K562 (cell line): Measurements from ENCODE around the gene CACNB2. TPM values are rescaled to one million over a fixed set of nuclear protein-coding genes. Genes with fewer than 3 reads are reported as not detected.

Experiments used
- ATAC-seq: fragments of 200-7000 bp; cut with Tn5 transposase; 3 replicates; pipeline ENCODE4 v1.9.1; 2020; ENCODE audit warnings: moderate library complexity
- BruUV-seq: library from RNA; stranded (reverse); fragments of 400-500 nt; replicated peaks from 2 replicates; lab custom pipeline; 2021; lab: Mats Ljungman, UMichigan
- CTCF ChIA-PET: fragments of 300-600 bp; formaldehyde crosslinking; extraction: SDS; loops from one replicate; lab custom pipeline; 2021; ENCODE audit warnings: low intra/inter-chr PET ratio; lab: Yijun Ruan, JAX
- POLR2A ChIA-PET: fragments of 300-600, 350-650 bp; sonication (Branson Sonifier 250); formaldehyde crosslinking; extraction: SDS; loops from one replicate; lab custom pipeline; 2021; ENCODE audit warnings: antibody characterized with exemption, inconsistent platforms; lab: Yijun Ruan, JAX
- DNase-seq, 4 experiments: peaks; one replicate each; pipeline versions ENCODE4 v3.0.0 to v3.0.0-alpha.2; 2011 to 2018; ENCODE audit warnings: low spot score in 3 of 4, mixed read lengths in 3 of 4; ENCODE audit errors: extremely low read depth in 1 of 4
- FAIRE-seq: peaks from 2 replicates; lab custom pipeline; 2011; peaks lifted over from hg19 to GRCh38; lab: Jason Lieb, UNC
- H2AFZ ChIP-seq: 2 replicates; pipeline ENCODE4 v1.6.0; 2011; ENCODE audit warnings: low read depth, low read length, control low read depth, inconsistent platforms
- H3K27ac ChIP-seq: fragments of 200-600 bp; 3 replicates; pipeline ENCODE4 v1.8.0; 2011; ENCODE audit warnings: low read depth, mild to moderate bottlenecking, control low read depth, inconsistent platforms, low read length, moderate library complexity, mixed read lengths; ENCODE audit errors: extremely low read depth
- H3K27me3 ChIP-seq, 2 experiments: fragments of 300-600 bp in 1 of 2; 2 replicates in 1 of 2; 3 replicates in 1 of 2; pipeline versions ENCODE4 v1.6.0 to v1.8.0; 2011; ENCODE audit warnings: inconsistent platforms in 2 of 2, low read length in 2 of 2, mild to moderate bottlenecking in 1 of 2, mixed read lengths in 1 of 2, moderate library complexity in 1 of 2; ENCODE audit not compliant: control insufficient read depth in 2 of 2, insufficient read depth in 2 of 2
- H3K36me3 ChIP-seq: fragments of 300-600 bp; 3 replicates; pipeline ENCODE4 v1.8.0; 2011; ENCODE audit warnings: mild to moderate bottlenecking, low read length, inconsistent platforms; ENCODE audit not compliant: control insufficient read depth, insufficient read depth
- H3K4me1 ChIP-seq, 2 experiments: fragments of 200-600 bp in 1 of 2; replicated peaks in 1 of 2; 2 replicates in 1 of 2; 3 replicates in 1 of 2; pipeline versions ENCODE4 v1.5.1 to v1.8.0; 2011; ENCODE audit warnings: inconsistent platforms in 2 of 2, low read length in 2 of 2, mild to moderate bottlenecking in 1 of 2, mixed read lengths in 1 of 2, moderate library complexity in 1 of 2; ENCODE audit not compliant: control insufficient read depth in 2 of 2, insufficient read depth in 2 of 2
- H3K4me2 ChIP-seq: 2 replicates; pipeline ENCODE4 v1.6.1; 2011; ENCODE audit warnings: low read length, control low read depth, inconsistent platforms, mixed read lengths; ENCODE audit not compliant: insufficient read depth
- H3K4me3 ChIP-seq: fragments of 200-600 bp; sonication (generic), shearing (Covaris generic); 2 replicates; pipeline ENCODE4 v1.5.1; 2016; ENCODE audit warnings: control low read depth, inconsistent platforms
- H3K79me2 ChIP-seq: fragments of 200-600 bp; 3 replicates; pipeline ENCODE4 v1.8.0; 2011; ENCODE audit warnings: low read length, inconsistent platforms; ENCODE audit not compliant: control insufficient read depth, insufficient read depth
- H3K9ac ChIP-seq, 2 experiments: 2 replicates each; pipeline versions ENCODE4 v1.6.0 to v1.6.1; 2011; ENCODE audit warnings: low read depth in 2 of 2, low read length in 2 of 2, control low read depth in 1 of 2, inconsistent platforms in 1 of 2, mild to moderate bottlenecking in 1 of 2, mixed read lengths in 1 of 2; ENCODE audit not compliant: insufficient read depth in 1 of 2
- H3K9me1 ChIP-seq: one replicate; pipeline ENCODE4 v1.6.0; 2011; ENCODE audit warnings: inconsistent platforms, mild to moderate bottlenecking, low read length, moderate library complexity; ENCODE audit not compliant: control insufficient read depth, insufficient read depth
- H3K9me3 ChIP-seq: replicated peaks from 2 replicates; pipeline ENCODE4 v1.5.1; 2011; ENCODE audit warnings: low read depth, low read length, inconsistent platforms; ENCODE audit not compliant: control insufficient read depth, insufficient read depth
- H4K20me1 ChIP-seq: replicated peaks from 2 replicates; pipeline ENCODE4 v1.6.1; 2011; ENCODE audit warnings: low read length, inconsistent platforms, mixed read lengths; ENCODE audit not compliant: control insufficient read depth, insufficient read depth
- C11orf30 ChIP-seq: fragments of 450-650 bp; IDR thresholded peaks from 2 replicates; pipeline ENCODE4 v1.6.1; 2016; ENCODE audit warnings: low read depth, mild to moderate bottlenecking
- DNMT1 ChIP-seq: fragments of 450-650 bp; IDR thresholded peaks from 2 replicates; pipeline ENCODE4 v1.6.1; 2016; ENCODE audit warnings: antibody characterized with exemption, mild to moderate bottlenecking
- GMEB1 ChIP-seq: fragments of 250-450 bp; sonication (Bioruptor Pico); IDR thresholded peaks from 2 replicates; pipeline ENCODE4 v1.4.0; 2020; ENCODE audit warnings: mild to moderate bottlenecking
- HDAC2 ChIP-seq: fragments of 450-650 bp; IDR thresholded peaks from 2 replicates; pipeline ENCODE4 v1.6.1; 2016; ENCODE audit warnings: mild to moderate bottlenecking
- MCM7 ChIP-seq, 2 experiments: fragments of 450-650 bp; IDR thresholded peaks; 2 replicates each; pipeline ENCODE4 v1.6.1; 2016 to 2018
- SREBF1 ChIP-seq: fragments of 150-350 bp; IDR thresholded peaks from 2 replicates; pipeline ENCODE4 v1.6.1; 2014; ENCODE audit warnings: antibody characterized with exemption, low read depth, low read length, borderline replicate concordance
- YY1 ChIP-seq, 3 experiments: IDR thresholded peaks; 2 replicates each; pipeline ENCODE4 v1.6.1; 2011; ENCODE audit warnings: low read length in 2 of 3, mild to moderate bottlenecking in 2 of 3, moderate library complexity in 2 of 3, borderline replicate concordance in 1 of 3, control low read depth in 1 of 3, low read depth in 1 of 3; ENCODE audit not compliant: insufficient read depth in 3 of 3, insufficient replicate concordance in 2 of 3, control insufficient read depth in 1 of 3, insufficient read length in 1 of 3; ENCODE audit errors: extremely low read depth in 1 of 3
- ZNF232 ChIP-seq: sonication (generic); formaldehyde crosslinking; IDR thresholded peaks from 2 replicates; pipeline ENCODE4 v1.8.0; 2022; ENCODE audit warnings: mild to moderate bottlenecking, missing genetic modification reagents
- WGBS: fragments of 100-300 bp; shearing (Covaris generic); methylation state at CpG from one replicate; pipeline ENCODE4 v1.1.6; 2016; ENCODE audit warnings: low coverage, mixed read lengths; ENCODE audit not compliant: insufficient coverage; ENCODE audit errors: missing lambda C conversion rate; 5-methylcytosine and 5-hydroxymethylcytosine counted together
- in situ Hi-C: fragments of 300-500 bp; cut with MboI; formaldehyde crosslinking; loops from 4 replicates; pipeline ENCODE4 v1.15.0; 2018; ENCODE audit warnings: inconsistent platforms, mixed read lengths
- intact Hi-C: fragments of 100-400 bp; cut with micrococcal nuclease; formaldehyde crosslinking; loops from 2 replicates; pipeline ENCODE4 v1.14.2; 2022
- polyA plus RNA-seq, 8 experiments: library from polyadenylated mRNA; depleted of rRNA in 4 of 8; stranded (reverse) in 5 of 8; unstranded in 3 of 8; fragments of >200 nt; fragmentation: Nextera tagmentation in 2 of 8; fragmentation: Illumina TruSeq in 1 of 8; extraction: Ambion mirVana in 2 of 8; extraction: Trizol in 1 of 8; gene quantifications; 2 replicates each; pipeline versions ENCODE4 v1.2.1 to v1.2.3, GENCODE V29; 2011 to 2014; ENCODE audit warnings: inconsistent platforms in 1 of 8, missing spikeins in 1 of 8
- total RNA-seq, 7 experiments: library from RNA; depleted of rRNA in 6 of 7; stranded (reverse); fragments of >200 nt in 6 of 7; fragmentation: Illumina TruSeq in 2 of 7; extraction: Trizol in 2 of 7; gene quantifications; 2 replicates each; pipeline versions ENCODE4 v1.2.1 to v1.2.3, GENCODE V29; 2011 to 2021; ENCODE audit warnings: low replicate concordance in 1 of 7

CACNB2 gene
- total and polyA plus RNA-seq, 9 of the 15 experiments (the other 6 are each of a cell fraction or from before 2014, with no cell fraction given), result 1.8 to 2.2 TPM; not detected in 7

- TF ChIP-seq GMEB1 (no peak), MCM7 (IDR thresholded peaks at IDR 0.05) (no peak)
- TF ChIP-seq, all 486 proteins: peak for 0
These were observed 172.9 kb downstream of the CACNB2 start (continued) for GRCh38 chr10:18313140-18313530.

GRCh38 chr10:18313626-18314025 lies 173.4 kb downstream of the CACNB2 start:
- Histone ChIP-seq H3K4me1 (no peaks in the 10 kb centered on the region), H3K4me3 (no peak overlapping the region), H3K9me3 (no peaks in the 10 kb centered on the region), H4K20me1 (no peaks in the 10 kb centered on the region), H3K79me2 (no peaks in the 10 kb centered on the region), H3K9me1 (no peaks in the 10 kb centered on the region), H3K27ac (no peak overlapping the region), H3K27me3 (no peaks in the 10 kb centered on the region)
- ChIA-PET POLR2A (no interaction called here), CTCF (no interaction called here)
- DNase-seq (no peak), ATAC-seq (no peak)
- intact Hi-C loops, result no loop called here
- BruUV-seq, result no TSS peak
- TF ChIP-seq HDAC2 (no peak), YY1 (IDR thresholded peaks at IDR 0.05; ENCODE audit: borderline replicate concordance in 1 of 3, control insufficient read depth in 1 of 3, extremely low read depth in 1 of 3, insufficient read depth in 3 of 3, insufficient read length in 1 of 3, insufficient replicate concordance in 2 of 3, low read depth in 1 of 3, low read length in 2 of 3) (no peak), ZNF232 (no peak), GMEB1 (no peak), SREBF1 (no peak), DNMT1 (no peak), C11orf30 (no peak)
- TF ChIP-seq, all 486 proteins: peak for 0
- FAIRE-seq, result no peak
- no peak overlapping the region for H2AFZ ChIP-seq
- in situ Hi-C loops, result no loop called here
- no peak overlapping the region for H3K9ac ChIP-seq
- no peaks in the 10 kb centered on the region for H3K36me3 ChIP-seq
- 0% methylated on average over 6 of the region's 6 CpGs for WGBS
- H3K4me2 ChIP-seq, result no peak overlapping the region
